MM.1S (cell line): Measurements from ENCODE around the gene FBXW11.
"Not testable (repeated sequence)": the region's sequence is repeated elsewhere in the genome, so short reads cannot be mapped to it uniquely, and the experiment has no call there.

Source experiments
- DNase-seq: peaks from one replicate; pipeline ENCODE4 v3.0.0-alpha.2; 2015
- H2AFZ ChIP-seq: fragments of 300-600 bp; sonication (generic); 2 replicates; pipeline ENCODE4 v1.6.0; 2016; ENCODE audit warnings: antibody characterized with exemption, low read length
- H3F3A ChIP-seq: fragments of 300-600 bp; sonication (generic); 2 replicates; pipeline ENCODE4 v1.6.1; 2016; ENCODE audit warnings: mild to moderate bottlenecking, antibody characterized with exemption, low read length, moderate library complexity, mixed read lengths; ENCODE audit not compliant: insufficient read depth
- H3K27ac ChIP-seq: fragments of 300-600 bp; sonication (generic); 2 replicates; pipeline ENCODE4 v1.5.1; 2016; ENCODE audit warnings: mild to moderate bottlenecking, low read length
- H3K27me3 ChIP-seq: fragments of 300-600 bp; sonication (generic); replicated peaks from 2 replicates; pipeline ENCODE4 v1.6.0; 2016; ENCODE audit warnings: low read length; ENCODE audit not compliant: insufficient read depth
- H3K36me3 ChIP-seq: fragments of 300-600 bp; sonication (generic); replicated peaks from 2 replicates; pipeline ENCODE4 v1.6.1; 2016; ENCODE audit warnings: mild to moderate bottlenecking, low read length, mixed read lengths; ENCODE audit not compliant: insufficient read depth
- H3K4me1 ChIP-seq: fragments of 300-600 bp; sonication (generic); 2 replicates; pipeline ENCODE4 v1.6.1; 2016; ENCODE audit warnings: low read length, mixed read lengths
- H3K4me2 ChIP-seq: fragments of 300-600 bp; sonication (generic); 2 replicates; pipeline ENCODE4 v1.6.0; 2016; ENCODE audit warnings: low read depth, low read length
- H3K4me3 ChIP-seq: fragments of 300-600 bp; sonication (generic); 2 replicates; pipeline ENCODE4 v1.5.1; 2016; ENCODE audit warnings: low read length, mixed read lengths
- H3K79me2 ChIP-seq: fragments of 300-600 bp; sonication (generic); 2 replicates; pipeline ENCODE4 v1.6.1; 2016; ENCODE audit warnings: mixed run types, low read length, mixed read lengths
- H3K9ac ChIP-seq: fragments of 300-600 bp; sonication (generic); 2 replicates; pipeline ENCODE4 v1.6.1; 2016; ENCODE audit warnings: low read length, mixed read lengths
- H3K9me2 ChIP-seq: fragments of 300-600 bp; sonication (generic); replicated peaks from 2 replicates; pipeline ENCODE4 v1.6.1; 2016; ENCODE audit warnings: mild to moderate bottlenecking, low read length, mixed read lengths; ENCODE audit not compliant: insufficient read depth
- H3K9me3 ChIP-seq: fragments of 300-600 bp; sonication (generic); replicated peaks from 2 replicates; pipeline ENCODE4 v1.6.1; 2016; ENCODE audit warnings: mild to moderate bottlenecking, low read length, mixed read lengths; ENCODE audit not compliant: insufficient read depth
- H4K20me1 ChIP-seq: fragments of 300-600 bp; sonication (generic); 2 replicates; pipeline ENCODE4 v1.6.1; 2016; ENCODE audit warnings: mild to moderate bottlenecking, low read length, moderate library complexity, mixed read lengths; ENCODE audit not compliant: insufficient read depth
- CTCF ChIP-seq: fragments of 300-600 bp; sonication (generic); IDR thresholded peaks from 2 replicates; pipeline ENCODE4 v1.5.1; 2016; ENCODE audit warnings: antibody characterized with exemption, low read length, mixed read lengths
- EZH2 ChIP-seq: fragments of 300-600 bp; sonication (generic); optimal IDR thresholded peaks from 2 replicates; pipeline ENCODE3; 2017; ENCODE audit warnings: low read depth, mild to moderate bottlenecking, antibody characterized with exemption, low read length, mixed read lengths
- EZH2phosphoT487 ChIP-seq: fragments of 300-600 bp; sonication (generic); IDR thresholded peaks from 2 replicates; pipeline ENCODE4 v1.6.1; 2018; ENCODE audit warnings: antibody characterized with exemption, low read length

Gene FBXW11

DNA sequence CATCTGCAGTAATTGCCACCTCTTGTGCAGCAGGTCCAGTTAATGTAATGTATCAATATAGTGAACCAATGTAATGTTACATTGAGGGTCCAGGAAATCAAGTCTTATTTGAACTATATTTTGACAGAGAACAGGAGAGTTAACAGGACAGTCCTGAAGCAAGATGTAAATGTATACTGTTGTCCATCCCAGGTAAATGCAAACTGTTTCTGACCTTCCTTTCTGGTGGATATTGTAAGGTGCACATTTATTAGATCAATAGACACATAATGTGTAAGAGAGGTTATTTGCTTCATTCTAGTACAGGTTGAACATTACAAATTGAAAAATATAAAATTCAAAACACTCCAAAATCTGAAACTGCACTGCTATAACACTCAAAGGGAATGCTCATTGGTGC lies 23.4 kb upstream of the FBXW11 start:
- H3K9me3 ChIP-seq = no peaks in the 10 kb centered on the region
- H3K79me2 ChIP-seq = no peaks in the 10 kb centered on the region
- H3K4me2 ChIP-seq = no peak overlapping the region
- H3K9me2 ChIP-seq = no peaks in the 10 kb centered on the region
- no peaks in the 10 kb centered on the region for H4K20me1 ChIP-seq
- no peak overlapping the region for H2AFZ ChIP-seq
- no peaks in the 10 kb centered on the region for H3K27me3 ChIP-seq
- no peak overlapping the region for H3K9ac ChIP-seq
- no peak overlapping the region for H3K27ac ChIP-seq
- peaks cover 5% of the 10 kb centered on the region for H3K4me1 ChIP-seq
- TF ChIP-seq EZH2phosphoT487 (no peak), CTCF (no peak), EZH2 (no peak)
- no peaks in the 10 kb centered on the region for H3F3A ChIP-seq
- H3K4me3 ChIP-seq = no peak overlapping the region
- no peak for DNase-seq
- H3K36me3 ChIP-seq = no peaks in the 10 kb centered on the region

GRCh38 chr5:172028167-172028566 lies 21.7 kb upstream of the FBXW11 start:
- TF ChIP-seq CTCF = no peak
- no peak for TF ChIP-seq EZH2
- no peak for TF ChIP-seq EZH2phosphoT487

GRCh38 chr5:172020110-172020786 lies 13.8 kb upstream of the FBXW11 start:
- not testable (repeated sequence) for H3K27me3 ChIP-seq, H3K4me3 ChIP-seq, H3K9ac ChIP-seq, DNase-seq, H3K9me2 ChIP-seq, H3K4me2 ChIP-seq, H3F3A ChIP-seq, H2AFZ ChIP-seq, H3K36me3 ChIP-seq, H3K9me3 ChIP-seq, H4K20me1 ChIP-seq, H3K27ac ChIP-seq, H3K4me1 ChIP-seq, H3K79me2 ChIP-seq

More at GRCh38 chr5:172028167-172028566, 21.7 kb upstream of the FBXW11 start:
- Histone ChIP-seq H3K4me1 (no peaks in the 10 kb centered on the region), H3K36me3 (no peaks in the 10 kb centered on the region), H3K4me2 (no peak overlapping the region), H3K9me2 (no peaks in the 10 kb centered on the region), H3K27ac (no peak overlapping the region), H4K20me1 (no peaks in the 10 kb centered on the region), H3F3A (no peaks in the 10 kb centered on the region), H3K9me3 (no peaks in the 10 kb centered on the region), H3K9ac (no peak overlapping the region), H3K27me3 (no peaks in the 10 kb centered on the region), H2AFZ (no peak overlapping the region), H3K79me2 (no peaks in the 10 kb centered on the region), H3K4me3 (no peak overlapping the region)
- DNase-seq = no peak

DNA sequence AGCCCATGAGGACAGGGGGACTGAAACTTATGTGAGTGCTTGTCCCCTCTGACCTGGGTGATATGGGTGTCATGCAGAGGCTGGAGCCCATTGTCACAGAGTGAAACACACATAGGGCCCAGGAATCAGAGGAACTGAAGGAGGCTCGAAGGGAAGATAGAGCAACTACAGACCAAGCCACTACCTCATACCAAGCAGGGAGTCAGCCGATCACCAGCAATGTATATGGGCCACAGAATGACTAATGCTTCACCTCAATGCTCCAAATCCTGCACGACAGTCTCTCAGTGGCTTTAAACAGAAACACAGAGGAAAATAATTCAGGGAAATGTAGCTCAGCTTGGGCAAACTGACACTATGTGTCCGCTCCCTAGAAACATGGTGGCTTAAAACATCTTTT lies 8.9 kb upstream of the FBXW11 start:
- no peak for TF ChIP-seq CTCF
- no peak for TF ChIP-seq EZH2phosphoT487
- no peak overlapping the region for H3K4me2 ChIP-seq
- no peak overlapping the region for H3K4me3 ChIP-seq
- H3K27me3 ChIP-seq = no peaks in the 10 kb centered on the region
- no peaks in the 10 kb centered on the region for H3K9me2 ChIP-seq
- no peak overlapping the region for H3K27ac ChIP-seq
- H3F3A ChIP-seq = no peaks in the 10 kb centered on the region
- H3K36me3 ChIP-seq = no peaks in the 10 kb centered on the region
- no peak overlapping the region for H3K9ac ChIP-seq
- DNase-seq = no peak
- no peaks in the 10 kb centered on the region for H4K20me1 ChIP-seq
- no peak overlapping the region for H2AFZ ChIP-seq
- no peaks in the 10 kb centered on the region for H3K4me1 ChIP-seq
- no peaks in the 10 kb centered on the region for H3K9me3 ChIP-seq
- H3K79me2 ChIP-seq = no peaks in the 10 kb centered on the region
